Measurements from ENCODE around the gene BBS2.

BBS2 gene

DNA sequence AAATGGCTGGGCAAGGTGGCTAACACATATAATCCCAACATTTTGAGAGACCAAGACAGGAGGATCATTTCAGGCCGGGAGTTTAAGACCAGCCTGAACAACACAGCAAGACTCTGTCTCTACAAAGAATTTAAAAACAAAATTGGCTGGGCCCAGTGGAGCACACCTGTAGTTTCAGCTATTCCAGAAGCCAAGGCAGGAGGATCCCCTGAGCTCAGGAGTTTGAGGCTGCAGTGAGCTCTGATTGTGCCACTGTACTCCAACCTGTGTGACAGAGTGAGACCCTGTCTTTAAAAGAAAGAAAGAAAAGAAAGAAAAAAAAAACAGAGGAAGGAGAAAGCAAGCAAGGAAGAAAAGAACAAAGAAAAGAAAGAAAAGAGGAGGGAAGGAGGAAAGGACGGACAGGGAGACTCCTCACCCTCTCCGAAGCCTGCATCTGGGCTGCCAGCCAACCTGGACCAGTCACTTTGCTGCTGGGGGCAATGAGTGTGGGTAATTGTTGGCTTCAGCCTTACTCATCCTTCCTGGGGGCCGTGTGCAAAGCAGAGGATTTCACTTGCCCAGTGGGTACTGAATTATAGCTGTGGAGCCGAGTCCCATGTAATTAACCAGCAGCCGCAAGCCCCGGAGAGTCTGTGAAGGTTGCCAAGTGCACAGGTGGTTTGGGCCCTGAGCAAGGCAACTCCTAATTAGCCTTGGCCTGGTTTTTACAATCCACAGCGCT, 38.4 kb upstream of the BBS2 start:
- TF ChIP-seq, protein P1, sequence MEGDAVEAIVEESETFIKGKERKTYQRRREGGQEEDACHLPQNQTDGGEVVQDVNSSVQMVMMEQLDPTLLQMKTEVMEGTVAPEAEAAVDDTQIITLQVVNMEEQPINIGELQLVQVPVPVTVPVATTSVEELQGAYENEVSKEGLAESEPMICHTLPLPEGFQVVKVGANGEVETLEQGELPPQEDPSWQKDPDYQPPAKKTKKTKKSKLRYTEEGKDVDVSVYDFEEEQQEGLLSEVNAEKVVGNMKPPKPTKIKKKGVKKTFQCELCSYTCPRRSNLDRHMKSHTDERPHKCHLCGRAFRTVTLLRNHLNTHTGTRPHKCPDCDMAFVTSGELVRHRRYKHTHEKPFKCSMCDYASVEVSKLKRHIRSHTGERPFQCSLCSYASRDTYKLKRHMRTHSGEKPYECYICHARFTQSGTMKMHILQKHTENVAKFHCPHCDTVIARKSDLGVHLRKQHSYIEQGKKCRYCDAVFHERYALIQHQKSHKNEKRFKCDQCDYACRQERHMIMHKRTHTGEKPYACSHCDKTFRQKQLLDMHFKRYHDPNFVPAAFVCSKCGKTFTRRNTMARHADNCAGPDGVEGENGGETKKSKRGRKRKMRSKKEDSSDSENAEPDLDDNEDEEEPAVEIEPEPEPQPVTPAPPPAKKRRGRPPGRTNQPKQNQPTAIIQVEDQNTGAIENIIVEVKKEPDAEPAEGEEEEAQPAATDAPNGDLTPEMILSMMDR (IDR thresholded peaks at IDR 0.05): no peak
- Histone ChIP-seq H3K27ac (no peak overlapping the region), H3K27me3 (peaks cover 0 to 49% of the 10 kb centered on the region in 2 donors), H3K36me3 (no peaks in the 10 kb centered on the region), H3K9me3 (no peaks in the 10 kb centered on the region), H3K4me1 (peaks cover 0 to 3% (median 0%) of the 10 kb centered on the region in 4 donors), H3K4me3 (no peak overlapping the region)
- intact Hi-C loops (cut with DNase I; ENCODE audit: low total_unique reads): no loop called here
- DNase-seq: no peak

DNA sequence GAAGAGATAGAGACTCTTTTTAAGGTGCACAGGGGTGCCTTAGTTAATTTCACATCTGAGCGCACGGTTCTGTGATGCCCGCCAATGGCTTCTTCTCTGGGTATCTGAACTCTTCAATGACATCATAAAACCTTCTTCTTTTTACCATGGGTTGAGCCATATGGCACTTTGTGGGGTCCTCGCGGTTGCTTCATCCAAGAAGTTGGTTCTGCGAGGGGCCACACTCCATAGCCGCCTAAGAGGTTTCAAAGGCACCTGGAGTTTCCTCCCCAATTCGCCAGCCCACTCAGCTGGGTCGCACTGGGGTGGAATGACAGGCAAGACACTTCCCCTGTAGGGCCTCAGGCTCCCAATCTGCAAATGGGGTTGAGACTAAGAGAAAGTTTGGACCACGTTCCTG, 34.6 kb upstream of the BBS2 start:
- TF ChIP-seq, protein P1 (IDR thresholded peaks at IDR 0.05): no peak
- Histone ChIP-seq H3K4me1 (peaks cover 0 to 3% (median 0%) of the 10 kb centered on the region in 4 donors), H3K27me3 (peaks cover 0 to 71% of the 10 kb centered on the region in 2 donors), H3K27ac (no peak overlapping the region), H3K4me3 (no peak overlapping the region), H3K36me3 (no peaks in the 10 kb centered on the region), H3K9me3 (no peaks in the 10 kb centered on the region)
- intact Hi-C loops (cut with DNase I; ENCODE audit: low total_unique reads): no loop called here
- no peak for DNase-seq

DNA sequence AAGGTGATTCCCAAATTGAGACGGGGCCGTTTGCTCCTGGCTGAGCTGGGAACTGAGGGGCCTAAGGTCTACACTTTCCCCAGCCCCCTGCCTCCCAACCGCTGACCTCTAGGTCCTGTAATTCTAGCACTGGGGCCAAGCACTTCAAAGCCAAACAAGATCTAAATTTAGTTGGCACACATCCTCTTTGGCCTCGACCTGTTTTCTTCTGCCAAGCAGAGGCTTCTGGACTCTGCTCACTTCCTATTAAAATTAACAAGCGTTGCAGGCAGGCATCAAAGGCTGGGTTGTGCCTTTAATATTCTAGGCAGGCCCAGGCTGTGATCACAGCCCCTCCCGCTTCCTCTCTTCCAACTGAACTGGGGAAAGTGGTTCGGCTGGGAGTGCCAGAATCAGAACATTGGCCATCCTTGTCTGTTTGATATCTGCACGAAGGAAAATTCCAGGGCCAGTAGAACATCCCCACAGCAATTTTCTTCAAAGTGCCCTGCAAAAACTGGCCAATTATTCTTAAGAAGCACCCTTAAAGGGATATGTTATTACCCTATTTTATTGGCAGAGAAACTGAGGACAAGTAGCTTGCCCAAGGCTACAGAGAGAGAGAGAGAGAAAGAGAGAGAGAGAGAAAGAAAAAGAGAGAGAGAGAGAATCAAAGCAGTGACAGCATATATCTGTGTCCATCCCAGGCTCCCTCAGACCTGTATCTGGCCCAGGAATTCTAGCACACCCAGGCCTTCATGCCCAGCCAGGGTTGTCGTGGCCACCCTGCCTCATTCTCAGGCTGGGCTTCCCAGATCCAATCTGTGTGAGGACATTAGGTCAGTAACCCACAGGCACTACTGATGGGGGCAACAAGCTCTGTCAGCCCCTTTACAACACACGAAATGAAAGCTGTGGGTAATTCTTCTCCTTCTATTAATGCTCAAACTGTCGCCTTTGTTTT, 32.2 kb upstream of the BBS2 start:
- H3K27me3 ChIP-seq: peaks cover 0 to 62% of the 10 kb centered on the region in 2 donors
- H3K36me3 ChIP-seq: no peaks in the 10 kb centered on the region
- no peak overlapping the region for H3K4me3 ChIP-seq
- no peak overlapping the region for H3K27ac ChIP-seq
- H3K4me1 ChIP-seq: peaks cover 0 to 3% (median 0%) of the 10 kb centered on the region in 4 donors
- TF ChIP-seq, protein P1 (IDR thresholded peaks at IDR 0.05): no peak
- no peaks in the 10 kb centered on the region for H3K9me3 ChIP-seq
- intact Hi-C loops (cut with DNase I; ENCODE audit: low total_unique reads): no loop called here
- no peak for DNase-seq

DNA sequence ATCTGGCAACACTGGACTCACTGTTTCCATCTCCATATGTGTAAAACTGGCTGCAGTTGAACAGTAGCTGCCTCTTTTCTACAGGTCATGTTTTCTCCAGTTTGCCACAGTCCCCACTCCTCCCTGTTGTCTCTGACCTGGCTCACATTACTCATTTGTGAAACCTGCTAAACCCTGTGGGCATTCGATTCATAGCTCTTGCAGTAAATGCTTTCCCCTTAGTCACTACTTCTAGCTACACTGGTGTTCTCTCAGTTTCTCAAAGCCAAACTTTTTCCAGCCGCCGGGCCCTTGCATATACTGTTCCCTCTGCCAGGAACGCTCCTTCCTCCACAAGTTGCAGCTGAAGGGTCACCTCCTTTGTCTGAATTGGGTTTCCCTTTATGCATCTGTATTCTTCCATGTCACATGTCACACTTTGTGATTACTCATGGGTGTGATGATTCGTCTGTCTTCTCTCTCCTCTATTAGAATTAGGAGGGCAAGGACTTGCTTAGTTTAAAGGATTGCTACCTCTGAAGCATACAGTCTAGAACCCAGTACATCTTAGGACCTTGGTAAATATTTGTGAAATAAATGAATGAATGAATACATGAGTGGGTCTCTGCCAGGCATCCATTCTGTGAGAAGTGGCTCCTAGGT, 30.0 kb upstream of the BBS2 start:
- H3K27ac ChIP-seq: no peak overlapping the region
- intact Hi-C loops (cut with DNase I; ENCODE audit: low total_unique reads): no loop called here
- peaks cover 0 to 3% (median 0%) of the 10 kb centered on the region in 4 donors for H3K4me1 ChIP-seq

DNA sequence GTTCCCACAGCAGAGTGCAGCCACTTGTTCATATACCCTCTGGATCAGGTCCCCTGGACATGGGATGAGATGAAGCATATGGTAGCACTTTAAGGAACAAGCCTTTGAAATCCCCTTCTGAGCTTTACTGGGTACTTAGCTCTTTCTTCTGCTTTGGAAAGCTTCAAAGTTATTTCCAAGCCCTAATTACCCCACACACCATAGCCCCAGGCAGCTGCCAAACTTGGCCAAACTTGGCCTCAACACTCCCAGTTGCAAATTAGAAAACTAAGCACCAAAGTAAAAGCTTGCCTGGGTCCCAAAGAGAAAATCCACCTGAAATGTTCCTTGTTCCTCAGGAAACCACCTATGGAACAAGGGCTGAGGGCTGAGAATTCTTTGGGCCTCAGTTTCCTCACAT, 29.3 kb upstream of the BBS2 start:
- Histone ChIP-seq H3K27me3 (peaks cover 0 to 36% of the 10 kb centered on the region in 2 donors), H3K36me3 (no peaks in the 10 kb centered on the region), H3K4me1 (peaks cover 0 to 3% (median 0%) of the 10 kb centered on the region in 4 donors), H3K27ac (no peak overlapping the region), H3K4me3 (no peak overlapping the region), H3K9me3 (no peaks in the 10 kb centered on the region)
- TF ChIP-seq, protein P1 (IDR thresholded peaks at IDR 0.05): no peak
- no peak for DNase-seq
- intact Hi-C loops (cut with DNase I; ENCODE audit: low total_unique reads): no loop called here

More for the DNA sequence above, 30.0 kb upstream of the BBS2 start:
- no peak for DNase-seq
- TF ChIP-seq, protein P1 (IDR thresholded peaks at IDR 0.05): no peak
- no peak overlapping the region for H3K4me3 ChIP-seq
- H3K36me3 ChIP-seq: no peaks in the 10 kb centered on the region
- H3K9me3 ChIP-seq: no peaks in the 10 kb centered on the region
- peaks cover 0 to 43% of the 10 kb centered on the region in 2 donors for H3K27me3 ChIP-seq

Data from tibial artery (tissue), 4 donors.